HCT116 (cell line): ENCODE results near the gene HOXA1. TPM values are rescaled to one million over a fixed set of nuclear protein-coding genes. Genes with fewer than 3 reads are reported as not detected.

Experiments used
- ATAC-seq: fragments of 200-7000 bp; cut with Tn5 transposase; 2 replicates; pipeline ENCODE4 v1.9.1; 2020; ENCODE audit warnings: mild to moderate bottlenecking, moderate library complexity
- BruUV-seq: library from RNA; stranded (reverse); fragments of 400-500 nt; replicated peaks from 2 replicates; lab custom pipeline; 2021; lab: Mats Ljungman, UMichigan
- CTCF ChIA-PET: fragments of 300-600 bp; sonication (Branson Sonifier 250); formaldehyde crosslinking; loops from one replicate; lab custom pipeline; 2021; ENCODE audit warnings: antibody characterized with exemption; lab: Charles Lee
- POLR2A ChIA-PET: fragments of 300-600, 350-600 bp; sonication (Branson Sonifier 250); formaldehyde crosslinking; loops from one replicate; lab custom pipeline; 2021; ENCODE audit warnings: antibody characterized with exemption; lab: Charles Lee
- RAD21 ChIA-PET, 2 experiments: fragments of 300-600 bp; sonication (Branson Sonifier 250); formaldehyde crosslinking; loops; one replicate each; lab custom pipeline; 2023; ENCODE audit warnings: low total read pairs in 2 of 2; ENCODE audit not compliant: uncharacterized antibody in 2 of 2, unreplicated experiment in 2 of 2, low non-redundant PET in 1 of 2; lab: Charles Lee
- DNase-seq: peaks from one replicate; pipeline ENCODE4 v3.0.0-alpha.2; 2010; ENCODE audit warnings: low read depth, low spot score
- H2AFZ ChIP-seq: fragments of 200-600 bp; shearing (Covaris generic), sonication (generic); 2 replicates; pipeline ENCODE4 v1.6.1; 2017; ENCODE audit warnings: low read depth, mixed run types, mixed read lengths, antibody characterized with exemption, low read length; ENCODE audit not compliant: poor library complexity, severe bottlenecking
- H3K27ac ChIP-seq: 2 replicates; pipeline ENCODE4 v1.5.1; 2012; ENCODE audit warnings: low read depth, low read length
- H3K27me3 ChIP-seq: fragments of 200-600 bp; sonication (generic); 2 replicates; pipeline ENCODE4 v1.6.1; 2016; ENCODE audit warnings: mixed run types, low read length, mixed read lengths; ENCODE audit not compliant: insufficient read depth
- H3K36me3 ChIP-seq, 2 experiments: fragments of 200-500 bp in 1 of 2; fragments of 200-600 bp in 1 of 2; sonication (Bioruptor generic) in 1 of 2; sonication (generic) in 1 of 2; 2 replicates each; pipeline versions ENCODE4 v1.5.1 to v1.6.1; 2014 to 2016; ENCODE audit warnings: low read length in 2 of 2, inconsistent platforms in 1 of 2, mixed read lengths in 1 of 2, mixed run types in 1 of 2; ENCODE audit not compliant: insufficient read depth in 2 of 2, control insufficient read depth in 1 of 2
- H3K4me1 ChIP-seq, 2 experiments: fragments of 200-600 bp in 1 of 2; sonication (generic) in 1 of 2; 2 replicates each; pipeline versions ENCODE4 v1.5.1 to v1.6.1; 2012 to 2017; ENCODE audit warnings: low read length in 2 of 2, inconsistent platforms in 1 of 2, mild to moderate bottlenecking in 1 of 2, mixed read lengths in 1 of 2, mixed run types in 1 of 2, moderate library complexity in 1 of 2; ENCODE audit not compliant: insufficient read depth in 2 of 2, control insufficient read depth in 1 of 2
- H3K4me2 ChIP-seq: fragments of 200-600 bp; sonication (generic); 2 replicates; pipeline ENCODE4 v1.6.1; 2017; ENCODE audit warnings: mixed run types, low read length, mixed read lengths
- H3K4me3 ChIP-seq, 2 experiments: fragments of 200-600 bp in 1 of 2; sonication (generic) in 1 of 2; replicated peaks in 1 of 2; 2 replicates each; pipeline ENCODE4 v1.5.1; 2011 to 2016; ENCODE audit warnings: low read length in 2 of 2, control low read depth in 1 of 2, low read depth in 1 of 2, mild to moderate bottlenecking in 1 of 2, mixed read lengths in 1 of 2, mixed run types in 1 of 2
- H3K79me2 ChIP-seq: fragments of 200-600 bp; sonication (generic); 2 replicates; pipeline ENCODE4 v1.6.1; 2017; ENCODE audit warnings: mild to moderate bottlenecking, mixed run types, low read length, moderate library complexity, mixed read lengths; ENCODE audit not compliant: insufficient read depth
- H3K9ac ChIP-seq: fragments of 200-600 bp; sonication (generic); 2 replicates; pipeline ENCODE4 v1.6.1; 2016; ENCODE audit warnings: low read length, mixed read lengths
- H3K9me2 ChIP-seq: fragments of 200-600 bp; sonication (generic), shearing (Covaris generic); 2 replicates; pipeline ENCODE4 v1.6.1; 2017; ENCODE audit warnings: mixed run types, mild to moderate bottlenecking, moderate library complexity; ENCODE audit not compliant: insufficient read depth
- H3K9me3 ChIP-seq, 2 experiments: fragments of 200-500 bp in 1 of 2; fragments of 200-600 bp in 1 of 2; sonication (Bioruptor generic) in 1 of 2; sonication (generic) in 1 of 2; 2 replicates each; pipeline ENCODE4 v1.6.1; 2014 to 2017; ENCODE audit warnings: low read length in 2 of 2, mixed read lengths in 2 of 2, inconsistent platforms in 1 of 2, low read depth in 1 of 2, mild to moderate bottlenecking in 1 of 2, mixed run types in 1 of 2, moderate library complexity in 1 of 2; ENCODE audit not compliant: control insufficient read depth in 1 of 2, insufficient read depth in 1 of 2
- H4K20me1 ChIP-seq: fragments of 200-600 bp; sonication (generic), shearing (Covaris generic); 2 replicates; pipeline ENCODE4 v1.6.1; 2017; ENCODE audit warnings: mixed run types, mild to moderate bottlenecking, moderate library complexity; ENCODE audit not compliant: insufficient read depth
- POLR2AphosphoS5 ChIP-seq: IDR thresholded peaks from 2 replicates; pipeline ENCODE4 v1.6.1; 2011; ENCODE audit warnings: mild to moderate bottlenecking, low read depth, low read length, moderate library complexity
- SIN3A ChIP-seq: IDR thresholded peaks from 2 replicates; pipeline ENCODE4 v1.6.1; 2012; ENCODE audit warnings: low read depth
- SP1 ChIP-seq: IDR thresholded peaks from 2 replicates; pipeline ENCODE4 v1.6.1; 2012; ENCODE audit warnings: low read depth
- TCF7L2 ChIP-seq: IDR thresholded peaks from 2 replicates; pipeline ENCODE4 v1.7.0; 2011; ENCODE audit warnings: borderline replicate concordance, inconsistent platforms; ENCODE audit not compliant: insufficient read depth, insufficient read length; ENCODE audit errors: extremely low read depth
- ZBTB33 ChIP-seq: IDR thresholded peaks from 2 replicates; pipeline ENCODE4 v1.6.1; 2011; ENCODE audit warnings: mild to moderate bottlenecking, low read length, moderate library complexity; ENCODE audit not compliant: insufficient replicate concordance; ENCODE audit errors: extremely low read depth
- ZFX ChIP-seq: fragments of 450-650 bp; IDR thresholded peaks from 2 replicates; pipeline ENCODE4 v1.6.1; 2017
- intact Hi-C: fragments of 100-400 bp; cut with micrococcal nuclease; formaldehyde crosslinking; loops from 2 replicates; pipeline ENCODE4 v1.10.0; 2022
- total RNA-seq: library from RNA; stranded (reverse); gene quantifications from one replicate; pipeline ENCODE4 v1.2.1, GENCODE V29; 2021; ENCODE audit not compliant: unreplicated experiment

HOXA1 gene
- total RNA-seq, 1 experiment from 2014 or later: 2.8 TPM

- ChIA-PET POLR2A (interaction anchor here (0.5 to 2.4 kb wide), 3 partner anchors 15 to 449 kb away, joined by 3 to 6 read pairs (median 3); no protein-coding TSS in a partner anchor), RAD21 (interaction anchor here in 1 of 2 experiments (1.5 kb wide), 1 partner anchor 258 kb away, joined by 3 read pairs; no protein-coding TSS in a partner anchor), CTCF (no interaction called here)
- Histone ChIP-seq H3K9me2 (no peaks in the 10 kb centered on the region), H3K36me3 (no peaks in the 10 kb centered on the region), H3K27ac (peak overlapping the region; percentile 72), H3K4me2 (peak overlapping the region; percentile 98), H3K9ac (peak overlapping the region; percentile 70), H3K79me2 (peaks cover 20% of the 10 kb centered on the region), H3K9me3 (no peaks in the 10 kb centered on the region), H2AFZ (no peak overlapping the region), H4K20me1 (no peaks in the 10 kb centered on the region), H3K27me3 (no peaks in the 10 kb centered on the region), H3K4me1 (peaks cover 56 to 63% of the 10 kb centered on the region in 2 experiments), H3K4me3 (peak overlapping the region; percentile 57 to 74)
- intact Hi-C loops: no loop called here
- DNase-seq: peak; percentile 60
- no TSS peak for BruUV-seq
- peak; percentile 36 for ATAC-seq
- TF ChIP-seq ZFX (peak; percentile 70; the same call in 1 of the 2 replicates), TCF7L2 (peak; percentile 45), POLR2AphosphoS5 (peak; percentile 55), ZBTB33 (no peak), SIN3A (0 out of 2 replicates have a peak, but pooled peaks have one; percentile 26), SP1 (peak; percentile 38; the same call in 1 of the 2 replicates)
Observed at GRCh38 chr7:27112955-27113949, 17.5 kb upstream of the HOXA1 start.
